CD4-positive, alpha-beta T cell (primary cell): ENCODE results near the gene WDR74. TPM values are rescaled to one million over a fixed set of nuclear protein-coding genes. Genes with fewer than 3 reads are reported as not detected.

Experiments used
- ATAC-seq: fragments of 200-7000 bp; cut with Tn5 transposase; one replicate; pipeline ENCODE4 v1.10.0; 2022; ENCODE audit warnings: mild to moderate bottlenecking; ENCODE audit not compliant: poor library complexity
- CTCF ChIA-PET: fragments of 350-600 bp; sonication (Branson Sonifier 250); formaldehyde crosslinking; loops from one replicate; lab custom pipeline; 2021; ENCODE audit warnings: antibody characterized with exemption, inconsistent platforms; lab: Charles Lee
- POLR2A ChIA-PET: fragments of 350-600 bp; sonication (Branson Sonifier 250); formaldehyde crosslinking; loops from one replicate; lab custom pipeline; 2021; ENCODE audit warnings: antibody characterized with exemption, inconsistent platforms; lab: Charles Lee
- DNase-seq, 14 experiments: peaks; one replicate each; pipeline ENCODE4 v3.0.0-alpha.2; 2013 to 2020; ENCODE audit warnings: mixed read lengths in 2 of 14
- H3K27ac ChIP-seq, 2 donors: one replicate each; pipeline versions ENCODE4 v1.5.1 to v1.7.0; 2013; ENCODE audit warnings: low read length in 2 of 2, low read depth in 1 of 2, mild to moderate bottlenecking in 1 of 2
- H3K27me3 ChIP-seq, 2 experiments: 1 replicate in 1 of 2; 2 replicates in 1 of 2; pipeline versions ENCODE4 v1.6.1 to v1.7.0; 2013; ENCODE audit warnings: low read length in 2 of 2, control low read depth in 1 of 2, mild to moderate bottlenecking in 1 of 2, moderate library complexity in 1 of 2; ENCODE audit not compliant: insufficient read depth in 2 of 2, control insufficient read depth in 1 of 2
- H3K36me3 ChIP-seq: one replicate; pipeline ENCODE4 v1.6.1; 2013; ENCODE audit warnings: low read length, control low read depth; ENCODE audit not compliant: insufficient read depth
- H3K4me1 ChIP-seq: one replicate; pipeline ENCODE4 v1.6.1; 2013; ENCODE audit warnings: low read length, control low read depth; ENCODE audit not compliant: insufficient read depth
- H3K4me3 ChIP-seq: one replicate; pipeline ENCODE4 v1.5.1; 2013; ENCODE audit warnings: mild to moderate bottlenecking, low read length, moderate library complexity
- H3K9me3 ChIP-seq, 2 experiments: 1 replicate in 1 of 2; 2 replicates in 1 of 2; pipeline versions ENCODE4 v1.6.1 to v1.7.0; 2013; ENCODE audit warnings: low read length in 2 of 2, mild to moderate bottlenecking in 2 of 2, control low read depth in 1 of 2, moderate library complexity in 1 of 2; ENCODE audit not compliant: control insufficient read depth in 1 of 2, insufficient read depth in 1 of 2
- H3K27ac Mint-ChIP-seq: one replicate; pipeline ENCODE4 v1.8.0; 2020; ENCODE audit warnings: mixed read lengths
- H3K27me3 Mint-ChIP-seq: one replicate; pipeline ENCODE4 v1.8.0; 2021; ENCODE audit warnings: mixed read lengths
- H3K36me3 Mint-ChIP-seq: one replicate; pipeline ENCODE4 v1.8.0; 2021; ENCODE audit warnings: low read depth, mixed read lengths
- H3K4me1 Mint-ChIP-seq: one replicate; pipeline ENCODE4 v1.8.0; 2021; ENCODE audit warnings: low read depth, mixed read lengths
- H3K4me3 Mint-ChIP-seq: one replicate; pipeline ENCODE4 v1.8.0; 2020; ENCODE audit warnings: mild to moderate bottlenecking, mixed read lengths
- H3K9me3 Mint-ChIP-seq: one replicate; pipeline ENCODE4 v1.8.0; 2020; ENCODE audit warnings: mixed read lengths
- intact Hi-C, 2 experiments: fragments of 100-400 bp; cut with DNase I in 1 of 2; cut with micrococcal nuclease in 1 of 2; formaldehyde crosslinking; loops; one replicate each; pipeline versions ENCODE4 v1.15.1 to v1.9.0; 2023 to 2025; cut with DNase I, micrococcal nuclease
- total RNA-seq, 174 experiments: library from RNA in 2 of 174; stranded (reverse) in 2 of 174; gene quantifications; one replicate each; pipeline ENCODE4 v1.2.3 and lab custom pipeline; 2021 to 2026
- TF ChIP-seq, protein P1 (sequence below): fragments of 200-600 bp; IDR thresholded peaks from one replicate; pipeline ENCODE4 v1.8.0; 2022; ENCODE audit warnings: antibody characterized with exemption, mild to moderate bottlenecking

WDR74 gene
- total RNA-seq, 2 experiments from 2014 or later, result 289 to 297 TPM

DNA sequence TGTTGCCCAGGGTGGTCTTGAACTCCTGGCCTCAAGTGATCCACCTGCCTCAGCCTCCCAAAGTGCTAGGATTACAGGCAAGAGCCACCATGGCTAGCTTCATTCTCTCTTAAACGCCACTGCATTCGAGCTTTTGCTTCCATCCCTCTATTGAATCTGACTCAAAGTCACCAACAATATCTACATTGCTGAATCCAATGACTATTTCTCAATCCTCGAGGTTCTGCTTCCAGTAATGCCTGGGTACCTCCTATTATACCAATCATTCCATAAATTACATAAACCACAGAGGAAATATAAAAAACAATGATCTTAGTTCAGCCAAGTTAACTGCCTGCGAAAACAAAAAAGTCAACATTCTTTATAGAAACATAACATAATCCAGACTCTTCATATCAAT, 22.3 kb downstream of the WDR74 start:
- Mint-ChIP-seq H3K27ac (no peak overlapping the region), H3K4me3 (no peak overlapping the region), H3K9me3 (no peaks in the 10 kb centered on the region), H3K27me3 (no peaks in the 10 kb centered on the region), H3K36me3 (peaks cover 36% of the 10 kb centered on the region), H3K4me1 (no peaks in the 10 kb centered on the region)
- ATAC-seq (no peak), DNase-seq (no peak)
- H3K36me3 ChIP-seq, result peaks cover 56% of the 10 kb centered on the region
- no peaks in the 10 kb centered on the region for H3K27me3 ChIP-seq
- no peaks in the 10 kb centered on the region for H3K4me1 ChIP-seq
- no peaks in the 10 kb centered on the region for H3K9me3 ChIP-seq
- H3K4me3 ChIP-seq, result no peak overlapping the region
- H3K27ac ChIP-seq, result no peak overlapping the region
- TF ChIP-seq, protein P1, sequence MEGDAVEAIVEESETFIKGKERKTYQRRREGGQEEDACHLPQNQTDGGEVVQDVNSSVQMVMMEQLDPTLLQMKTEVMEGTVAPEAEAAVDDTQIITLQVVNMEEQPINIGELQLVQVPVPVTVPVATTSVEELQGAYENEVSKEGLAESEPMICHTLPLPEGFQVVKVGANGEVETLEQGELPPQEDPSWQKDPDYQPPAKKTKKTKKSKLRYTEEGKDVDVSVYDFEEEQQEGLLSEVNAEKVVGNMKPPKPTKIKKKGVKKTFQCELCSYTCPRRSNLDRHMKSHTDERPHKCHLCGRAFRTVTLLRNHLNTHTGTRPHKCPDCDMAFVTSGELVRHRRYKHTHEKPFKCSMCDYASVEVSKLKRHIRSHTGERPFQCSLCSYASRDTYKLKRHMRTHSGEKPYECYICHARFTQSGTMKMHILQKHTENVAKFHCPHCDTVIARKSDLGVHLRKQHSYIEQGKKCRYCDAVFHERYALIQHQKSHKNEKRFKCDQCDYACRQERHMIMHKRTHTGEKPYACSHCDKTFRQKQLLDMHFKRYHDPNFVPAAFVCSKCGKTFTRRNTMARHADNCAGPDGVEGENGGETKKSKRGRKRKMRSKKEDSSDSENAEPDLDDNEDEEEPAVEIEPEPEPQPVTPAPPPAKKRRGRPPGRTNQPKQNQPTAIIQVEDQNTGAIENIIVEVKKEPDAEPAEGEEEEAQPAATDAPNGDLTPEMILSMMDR, result no peak
- ChIA-PET CTCF (no interaction called here), POLR2A (interaction anchor here (1.1 to 2.5 kb wide), 5 partner anchors 11 to 38 kb away, joined by 4 to 7 read pairs (median 5); partner anchors contain the start of genes NXF1, STX5 and WDR74)
- intact Hi-C loops, result no loop called here

DNA sequence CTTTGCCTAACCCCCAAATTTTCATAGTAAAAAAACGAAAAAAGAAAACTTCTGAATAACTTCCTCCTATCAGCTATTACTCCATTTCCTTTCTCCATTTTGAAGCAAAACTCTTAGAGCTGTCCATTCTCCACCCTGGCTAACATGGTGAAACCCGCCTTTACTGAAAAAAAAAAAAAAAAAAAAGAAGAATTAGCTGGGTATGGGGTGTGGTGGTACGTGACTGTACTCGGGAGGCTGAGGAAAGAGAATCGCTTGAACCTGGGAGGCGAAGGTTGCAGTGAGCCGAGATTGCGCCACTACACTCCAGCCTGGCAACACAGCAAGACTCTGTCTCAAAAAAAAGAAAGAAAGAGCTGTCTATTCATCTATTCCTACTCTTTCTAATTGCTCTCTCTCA, 22.8 kb downstream of the WDR74 start:
- ATAC-seq, result no peak
- Mint-ChIP-seq H3K36me3 (peaks cover 35% of the 10 kb centered on the region), H3K4me1 (no peaks in the 10 kb centered on the region), H3K27ac (no peak overlapping the region), H3K4me3 (no peak overlapping the region), H3K27me3 (no peaks in the 10 kb centered on the region), H3K9me3 (no peaks in the 10 kb centered on the region)
- intact Hi-C loops, result no loop called here
- DNase-seq, result peak in 2 of 14 experiments; percentile 32 to 48
- Histone ChIP-seq H3K36me3 (peaks cover 51% of the 10 kb centered on the region), H3K4me1 (no peaks in the 10 kb centered on the region), H3K27me3 (no peaks in the 10 kb centered on the region), H3K27ac (no peak overlapping the region), H3K4me3 (no peak overlapping the region), H3K9me3 (no peaks in the 10 kb centered on the region)
- CTCF ChIA-PET, result interaction anchor here (0.7 kb wide), 1 partner anchor 17 kb away, joined by 4 read pairs; no protein-coding TSS in a partner anchor
- POLR2A ChIA-PET, result interaction anchor here (0.9 to 2.5 kb wide), 6 partner anchors 11 to 39 kb away, joined by 3 to 7 read pairs (median 4); partner anchors contain the start of genes NXF1, STX5 and WDR74
- TF ChIP-seq, protein P1, result no peak

DNA sequence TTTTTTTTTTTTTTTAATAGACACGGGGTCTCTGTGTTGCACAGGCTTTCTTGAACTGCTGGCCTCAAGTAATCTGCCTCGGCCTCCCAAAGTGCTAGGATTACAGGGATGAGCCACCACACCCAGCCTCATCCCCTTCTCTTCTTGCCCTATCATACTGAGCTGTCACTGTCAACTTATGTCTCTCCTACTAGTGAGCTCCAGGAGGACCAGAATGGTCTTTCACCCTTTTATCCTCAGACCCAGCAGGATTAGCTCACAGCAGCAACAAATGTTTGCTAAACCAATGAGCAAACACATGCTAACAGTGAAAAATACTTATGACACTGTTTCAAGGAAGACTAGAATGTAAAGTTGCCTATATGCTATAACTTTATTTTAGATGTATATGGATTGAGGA, 27.7 kb downstream of the WDR74 start:
- Mint-ChIP-seq H3K27me3 (no peaks in the 10 kb centered on the region), H3K4me3 (no peak overlapping the region), H3K36me3 (peaks cover 5% of the 10 kb centered on the region), H3K27ac (no peak overlapping the region), H3K4me1 (no peaks in the 10 kb centered on the region), H3K9me3 (no peaks in the 10 kb centered on the region)
- Histone ChIP-seq H3K9me3 (no peaks in the 10 kb centered on the region), H3K36me3 (peaks cover 17% of the 10 kb centered on the region), H3K27me3 (no peaks in the 10 kb centered on the region), H3K4me1 (no peaks in the 10 kb centered on the region), H3K4me3 (no peak overlapping the region), H3K27ac (no peak overlapping the region)
- ChIA-PET CTCF (interaction anchor here (0.9 to 1.2 kb wide), 2 partner anchors 16 to 25 kb away, joined by 4 to 6 read pairs; no protein-coding TSS in a partner anchor), POLR2A (interaction anchor here (0.8 to 1.2 kb wide), 3 partner anchors 16 to 84 kb away, joined by 4 to 5 read pairs (median 5); partner anchors contain the start of gene HNRNPUL2)
- DNase-seq (no peak), ATAC-seq (no peak)
- intact Hi-C loops, result no loop called here
- TF ChIP-seq, protein P1, result no peak
